Nephron (organoid): Measurements from ENCODE around the gene CRIP1.

Experiments
- H3K27ac Mint-ChIP-seq, 3 experiments: 2 replicates each; pipeline ENCODE4 v1.8.0; 2020; ENCODE audit warnings: mixed read lengths in 3 of 3, mild to moderate bottlenecking in 2 of 3, moderate library complexity in 1 of 3
- H3K27me3 Mint-ChIP-seq: 2 replicates; pipeline ENCODE4 v1.8.0; 2021; ENCODE audit warnings: low read depth, mild to moderate bottlenecking, moderate library complexity, mixed read lengths
- H3K36me3 Mint-ChIP-seq: 2 replicates; pipeline ENCODE4 v1.8.0; 2020; ENCODE audit warnings: low read depth, mixed read lengths
- H3K4me1 Mint-ChIP-seq: 2 replicates; pipeline ENCODE4 v1.8.0; 2020; ENCODE audit warnings: mixed read lengths
- H3K4me3 Mint-ChIP-seq, 3 experiments: 2 replicates each; pipeline ENCODE4 v1.8.0; 2020; ENCODE audit warnings: mild to moderate bottlenecking in 3 of 3, mixed read lengths in 3 of 3, moderate library complexity in 2 of 3
- H3K9me3 Mint-ChIP-seq: 2 replicates; pipeline ENCODE4 v1.8.0; 2020; ENCODE audit warnings: mixed read lengths
- CTCF ChIP-seq, 3 experiments: fragments of 200-600 bp; sonication (generic); IDR thresholded peaks; one replicate each; pipeline ENCODE4 v1.5.0; 2021; ENCODE audit warnings: antibody characterized with exemption in 3 of 3; ENCODE audit not compliant: unreplicated experiment in 3 of 3

The CRIP1 gene

DNA sequence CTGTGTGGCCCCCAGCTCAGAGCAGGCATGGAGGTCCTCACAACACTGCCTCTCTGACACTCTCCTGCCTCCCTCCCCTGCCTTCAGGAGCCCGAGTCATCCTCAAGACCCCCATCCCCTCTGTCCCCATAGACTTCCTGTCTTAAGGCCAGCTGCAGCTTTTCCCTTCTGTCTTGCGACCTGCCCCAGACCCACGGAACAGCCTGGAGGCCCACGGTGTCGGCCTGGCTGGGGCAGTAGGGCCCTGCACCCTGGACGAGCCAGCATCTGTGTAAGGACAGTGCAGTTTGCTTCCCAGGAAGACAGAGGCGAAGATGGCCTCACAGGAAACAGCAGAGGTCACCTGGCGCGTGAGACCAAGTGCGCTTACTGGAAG, 14.0 kb downstream of the CRIP1 start:
- no peak for TF ChIP-seq CTCF (IDR thresholded peaks at IDR 0.05; ENCODE audit: unreplicated experiment in 3 of 3)
- no peaks in the 10 kb centered on the region for H3K4me1 Mint-ChIP-seq
- H3K27ac Mint-ChIP-seq, result no peak overlapping the region
- H3K4me3 Mint-ChIP-seq, result no peak overlapping the region
- H3K27me3 Mint-ChIP-seq, result no peaks in the 10 kb centered on the region
- no peaks in the 10 kb centered on the region for H3K36me3 Mint-ChIP-seq
- no peaks in the 10 kb centered on the region for H3K9me3 Mint-ChIP-seq

DNA sequence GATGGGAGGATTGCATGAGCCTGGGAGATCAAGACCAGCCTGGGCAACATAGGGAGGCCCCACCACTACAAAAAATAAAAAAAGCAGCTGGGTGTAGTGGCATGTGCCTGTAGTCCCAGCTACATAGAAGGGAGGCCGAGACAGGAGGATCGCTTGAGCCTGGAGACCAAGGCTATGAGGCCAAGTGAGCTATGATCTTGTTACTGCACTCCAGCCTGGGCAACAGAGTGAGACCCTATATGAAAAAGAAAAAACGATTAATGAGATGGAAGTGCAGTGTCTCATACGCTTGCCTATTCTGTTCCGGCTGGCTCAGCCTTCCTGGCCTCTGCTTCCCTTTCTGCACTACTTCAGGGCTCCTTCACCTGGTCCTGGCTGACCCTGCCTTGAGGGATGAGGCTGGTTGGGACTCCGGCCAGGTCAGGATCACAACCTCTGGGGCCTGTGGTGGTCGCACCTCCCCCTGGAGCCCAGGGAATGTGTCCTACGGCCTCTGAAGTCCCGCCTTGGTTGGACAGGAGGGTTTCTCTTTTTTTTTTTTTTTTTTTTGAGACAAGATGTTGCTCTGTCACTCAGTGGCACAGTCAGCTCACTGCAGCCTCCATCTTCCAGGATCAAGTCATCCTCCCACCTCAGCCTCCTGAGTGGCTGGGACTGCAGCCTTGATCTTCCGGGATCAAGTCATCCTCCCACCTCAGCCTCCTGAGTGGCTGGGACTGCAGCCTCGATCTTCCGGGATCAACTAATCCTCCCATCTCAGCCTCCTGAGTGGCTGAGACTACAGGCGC, 15.0 kb downstream of the CRIP1 start:
- H3K4me3 Mint-ChIP-seq, result no peak overlapping the region
- no peaks in the 10 kb centered on the region for H3K9me3 Mint-ChIP-seq
- no peak overlapping the region for H3K27ac Mint-ChIP-seq

DNA sequence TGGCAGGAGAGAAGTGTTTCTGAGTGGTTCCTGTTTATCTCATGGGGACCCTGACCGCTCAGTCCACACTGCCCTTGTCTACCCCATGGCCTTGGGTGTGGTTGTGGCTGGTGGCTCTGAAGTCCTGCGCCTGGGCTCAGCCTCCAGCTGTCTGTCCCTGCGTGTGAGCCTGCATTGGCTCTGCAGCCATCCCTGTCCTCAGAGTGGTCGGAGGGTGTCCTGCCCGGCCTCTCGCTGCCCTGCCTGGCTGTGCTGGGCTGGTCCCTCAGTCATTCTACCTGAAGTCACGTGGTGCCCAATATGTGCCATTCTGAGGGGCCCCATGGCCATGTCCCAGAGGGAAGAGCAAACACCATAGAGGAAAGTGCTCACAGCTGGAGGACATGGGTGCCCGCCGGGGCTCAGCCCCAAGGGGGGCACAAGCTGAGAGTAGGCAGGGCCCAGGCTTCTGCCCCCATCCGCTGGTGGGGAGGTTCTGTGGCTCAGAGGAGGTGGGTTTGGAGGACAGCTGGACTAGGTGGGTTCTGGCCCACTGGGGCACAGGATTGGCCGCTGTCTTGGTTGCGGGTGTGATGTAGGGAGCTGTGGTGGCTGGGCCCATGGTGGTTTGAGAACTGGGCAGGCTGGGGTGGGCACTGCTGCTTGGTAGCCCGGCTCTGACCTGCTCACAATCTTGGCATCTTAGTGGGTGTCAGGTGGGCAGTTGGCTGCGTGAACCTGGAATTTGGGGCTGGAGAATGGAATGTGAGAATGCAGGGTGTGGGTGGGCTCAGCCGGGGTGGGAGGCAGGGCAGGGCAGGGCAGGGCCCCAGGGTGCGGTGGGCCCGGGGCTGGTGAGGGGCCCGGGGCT, 16.0 kb downstream of the CRIP1 start:
- peaks cover under 1% of the 10 kb centered on the region for H3K27me3 Mint-ChIP-seq
- H3K9me3 Mint-ChIP-seq, result no peaks in the 10 kb centered on the region
- no peak overlapping the region for H3K4me3 Mint-ChIP-seq
- no peak overlapping the region for H3K27ac Mint-ChIP-seq
- no peaks in the 10 kb centered on the region for H3K4me1 Mint-ChIP-seq
- no peaks in the 10 kb centered on the region for H3K36me3 Mint-ChIP-seq
- no peak for TF ChIP-seq CTCF (IDR thresholded peaks at IDR 0.05; ENCODE audit: unreplicated experiment in 3 of 3)

More for the DNA sequence above, 15.0 kb downstream of the CRIP1 start:
- Mint-ChIP-seq H3K4me1 (no peaks in the 10 kb centered on the region), H3K36me3 (no peaks in the 10 kb centered on the region), H3K27me3 (no peaks in the 10 kb centered on the region)
- TF ChIP-seq CTCF (IDR thresholded peaks at IDR 0.05; ENCODE audit: unreplicated experiment in 3 of 3), result no peak

GRCh38 chr14:105503296-105503640, 16.6 kb downstream of the CRIP1 start:
- H3K4me1 Mint-ChIP-seq, result no peaks in the 10 kb centered on the region
- H3K9me3 Mint-ChIP-seq, result no peaks in the 10 kb centered on the region
- no peaks in the 10 kb centered on the region for H3K36me3 Mint-ChIP-seq
- no peak overlapping the region for H3K4me3 Mint-ChIP-seq
- TF ChIP-seq CTCF (IDR thresholded peaks at IDR 0.05; ENCODE audit: unreplicated experiment in 3 of 3), result no peak
- no peak overlapping the region for H3K27ac Mint-ChIP-seq
- H3K27me3 Mint-ChIP-seq, result peaks cover 6% of the 10 kb centered on the region

DNA sequence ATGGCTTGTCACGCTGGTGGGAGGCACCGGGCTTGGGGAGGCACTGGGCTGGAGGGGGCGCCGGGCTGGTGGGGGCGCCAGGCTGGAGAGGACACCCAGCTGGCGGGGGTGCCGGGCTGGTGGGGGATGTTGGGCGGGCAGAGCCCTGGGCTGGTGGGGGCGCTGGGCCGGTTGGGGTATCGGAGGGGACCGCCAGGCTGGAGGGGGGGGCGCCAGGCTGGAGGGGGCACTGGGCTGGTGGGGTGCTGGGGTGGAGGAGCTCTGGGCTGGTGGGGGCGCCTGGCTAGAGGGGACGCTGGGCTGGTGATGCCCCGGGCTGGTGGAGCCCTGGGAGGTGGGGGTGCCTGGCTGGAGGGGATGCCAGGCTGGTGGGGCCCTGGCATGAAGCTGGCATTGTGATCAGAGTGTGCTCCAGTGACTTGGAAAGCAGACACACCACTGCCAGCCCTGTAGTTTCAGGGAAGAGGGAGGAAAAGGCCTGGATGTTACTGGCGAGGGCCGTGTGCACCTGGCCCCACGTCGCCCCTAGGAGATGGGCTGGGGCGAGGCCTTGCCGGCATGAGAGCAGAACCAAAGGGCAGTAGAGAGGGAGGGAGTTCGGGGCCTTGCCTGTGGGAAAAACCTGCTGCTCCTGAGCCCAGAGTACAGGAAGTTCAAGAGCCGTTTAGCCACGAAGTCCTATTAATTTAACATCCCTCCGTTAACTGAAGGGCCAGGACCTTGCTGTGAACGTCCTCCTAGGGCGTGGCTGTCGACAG, 17.4 kb downstream of the CRIP1 start:
- no peak for TF ChIP-seq CTCF (IDR thresholded peaks at IDR 0.05; ENCODE audit: unreplicated experiment in 3 of 3)
- Mint-ChIP-seq H3K27ac (no peak overlapping the region), H3K4me1 (no peaks in the 10 kb centered on the region), H3K4me3 (no peak overlapping the region), H3K9me3 (no peaks in the 10 kb centered on the region), H3K27me3 (peaks cover 11% of the 10 kb centered on the region), H3K36me3 (no peaks in the 10 kb centered on the region)
